HEK293T (cell line): Measurements from ENCODE around the gene XYLT2.

Experiments
- ARNT ChIP-seq: fragments of 450-650 bp; IDR thresholded peaks from 2 replicates; pipeline ENCODE4 v1.6.1; 2017; ENCODE audit warnings: mild to moderate bottlenecking
- BHLHE40 ChIP-seq: fragments of 450-650 bp; IDR thresholded peaks from 2 replicates; pipeline ENCODE4 v1.6.1; 2016; ENCODE audit warnings: mild to moderate bottlenecking, moderate library complexity, borderline replicate concordance
- CTBP1 ChIP-seq: fragments of 450-650 bp; IDR thresholded peaks from 2 replicates; pipeline ENCODE4 v1.6.1; 2016; ENCODE audit warnings: borderline replicate concordance
- ELF4 ChIP-seq: fragments of 450-650 bp; IDR thresholded peaks from 2 replicates; pipeline ENCODE4 v1.6.1; 2017; ENCODE audit warnings: antibody characterized with exemption
- FOXA1 ChIP-seq: fragments of 450-650 bp; IDR thresholded peaks from 2 replicates; pipeline ENCODE4 v1.6.1; 2016; ENCODE audit warnings: mild to moderate bottlenecking
- FOXK2 ChIP-seq: fragments of 450-650 bp; IDR thresholded peaks from 2 replicates; pipeline ENCODE4 v1.6.1; 2016; ENCODE audit warnings: mild to moderate bottlenecking
- FOXM1 ChIP-seq: fragments of 450-650 bp; IDR thresholded peaks from 2 replicates; pipeline ENCODE4 v1.6.1; 2017; ENCODE audit warnings: mild to moderate bottlenecking, borderline replicate concordance
- LEF1 ChIP-seq: fragments of 450-650 bp; IDR thresholded peaks from 2 replicates; pipeline ENCODE4 v1.6.1; 2017; ENCODE audit warnings: mild to moderate bottlenecking, borderline replicate concordance
- NFRKB ChIP-seq: fragments of 450-650 bp; IDR thresholded peaks from 2 replicates; pipeline ENCODE4 v1.6.1; 2016; ENCODE audit warnings: mild to moderate bottlenecking, moderate library complexity
- SP1 ChIP-seq: fragments of 450-650 bp; IDR thresholded peaks from 2 replicates; pipeline ENCODE4 v1.6.1; 2017
- SUZ12 ChIP-seq: fragments of 450-650 bp; IDR thresholded peaks from 2 replicates; pipeline ENCODE4 v1.6.1; 2016; ENCODE audit warnings: mild to moderate bottlenecking
- TARDBP ChIP-seq: fragments of 450-650 bp; IDR thresholded peaks from 2 replicates; pipeline ENCODE4 v1.6.1; 2016
- ZNF384 ChIP-seq: fragments of 450-650 bp; IDR thresholded peaks from 2 replicates; pipeline ENCODE4 v1.6.1; 2016

GRCh38 chr17:50347894-50348291, 2.0 kb downstream of the XYLT2 start:
- TF ChIP-seq FOXM1 (no peak), NFRKB (no peak), LEF1 (no peak), SUZ12 (no peak), BHLHE40 (no peak), ELF4 (no peak), SP1 (no peak), CTBP1 (no peak), ZNF384 (no peak), ARNT (no peak), FOXK2 (no peak), TARDBP (no peak), FOXA1 (no peak)
